ENCODE results near the gene STAM2.

- TF ChIP-seq CTCF (IDR thresholded peaks at IDR 0.05) (no peak), POLR2A (IDR thresholded peaks at IDR 0.05) (no peak)
These were observed 74.6 kb downstream of the STAM2 start for GRCh38 chr2:152100961-152101360.
